GM23338 (cell line): ENCODE measurements around the gene APBB1IP. TPM values are rescaled to one million over a fixed set of nuclear protein-coding genes. Genes with fewer than 3 reads are reported as not detected.

Source experiments
- ATAC-seq: fragments of 200-7000 bp; cut with Tn5 transposase; 3 replicates; pipeline ENCODE4 v1.9.1; 2020
- DNase-seq: peaks from one replicate; pipeline ENCODE4 v3.0.0-alpha.2; 2015; ENCODE audit warnings: low spot score
- H2AFZ ChIP-seq: fragments of 200-600 bp; sonication (generic); 2 replicates; pipeline ENCODE4 v1.8.0; 2016; ENCODE audit warnings: antibody characterized with exemption, mild to moderate bottlenecking, moderate library complexity
- H3F3A ChIP-seq: fragments of 200-600 bp; sonication (generic); replicated peaks from 2 replicates; pipeline ENCODE4 v1.8.0; 2017; ENCODE audit warnings: antibody characterized with exemption, mixed run types, low read depth
- H3K27ac ChIP-seq: fragments of 200-600 bp; sonication (generic); 2 replicates; pipeline ENCODE4 v1.6.1; 2016; ENCODE audit warnings: low read depth
- H3K27me3 ChIP-seq: fragments of 200-600 bp; sonication (generic); 2 replicates; pipeline ENCODE4 v1.8.0; 2016; ENCODE audit warnings: mild to moderate bottlenecking, mixed run types, moderate library complexity; ENCODE audit not compliant: insufficient read depth
- H3K36me3 ChIP-seq: fragments of 200-600 bp; sonication (generic); 2 replicates; pipeline ENCODE4 v1.8.0; 2016; ENCODE audit warnings: mild to moderate bottlenecking; ENCODE audit not compliant: insufficient read depth
- H3K4me1 ChIP-seq: fragments of 200-600 bp; sonication (generic); 2 replicates; pipeline ENCODE4 v1.8.0; 2016; ENCODE audit warnings: mild to moderate bottlenecking, moderate library complexity; ENCODE audit not compliant: insufficient read depth
- H3K4me2 ChIP-seq: fragments of 200-600 bp; sonication (generic); 2 replicates; pipeline ENCODE4 v1.7.1; 2017; ENCODE audit warnings: mixed run types
- H3K4me3 ChIP-seq: fragments of 200-600 bp; sonication (generic); 2 replicates; pipeline ENCODE4 v1.6.1; 2016; ENCODE audit warnings: mixed run types
- H3K79me2 ChIP-seq: fragments of 200-600 bp; sonication (generic); replicated peaks from 2 replicates; pipeline ENCODE4 v1.8.0; 2017; ENCODE audit warnings: mild to moderate bottlenecking; ENCODE audit not compliant: insufficient read depth
- H3K9me2 ChIP-seq: fragments of 200-600 bp; sonication (generic); 2 replicates; pipeline ENCODE4 v1.8.0; 2017; ENCODE audit not compliant: insufficient read depth
- H4K20me1 ChIP-seq: fragments of 200-600 bp; sonication (generic); replicated peaks from 2 replicates; pipeline ENCODE4 v1.8.0; 2017; ENCODE audit warnings: mild to moderate bottlenecking; ENCODE audit not compliant: insufficient read depth
- H3K27ac Mint-ChIP-seq: 2 replicates; pipeline ENCODE4 v1.8.0; 2020; ENCODE audit warnings: inconsistent platforms, mild to moderate bottlenecking, moderate library complexity, mixed read lengths
- H3K27me3 Mint-ChIP-seq: 3 replicates; pipeline ENCODE4 v1.8.0; 2022; ENCODE audit warnings: low read depth, mild to moderate bottlenecking, moderate library complexity, mixed read lengths, inconsistent platforms; ENCODE audit not compliant: insufficient read depth, poor library complexity
- H3K36me3 Mint-ChIP-seq: 3 replicates; pipeline ENCODE4 v1.8.0; 2021; ENCODE audit warnings: low read depth, mild to moderate bottlenecking, inconsistent platforms, moderate library complexity, mixed read lengths
- H3K4me1 Mint-ChIP-seq: 3 replicates; pipeline ENCODE4 v1.8.0; 2020; ENCODE audit warnings: mild to moderate bottlenecking, inconsistent platforms, mixed read lengths
- H3K4me3 Mint-ChIP-seq: 3 replicates; pipeline ENCODE4 v1.8.0; 2021; ENCODE audit warnings: moderate library complexity, mild to moderate bottlenecking, inconsistent platforms, mixed read lengths
- H3K9me3 Mint-ChIP-seq: 3 replicates; pipeline ENCODE4 v1.8.0; 2020; ENCODE audit warnings: moderate library complexity, mild to moderate bottlenecking, inconsistent platforms, mixed read lengths
- CREB1 ChIP-seq: fragments of 250-450 bp; sonication (Bioruptor Pico); IDR thresholded peaks from 2 replicates; pipeline ENCODE4 v1.5.0; 2020; ENCODE audit warnings: low read depth, mild to moderate bottlenecking, moderate library complexity
- EZH2 ChIP-seq: fragments of 200-600 bp; sonication (generic); IDR thresholded peaks from one replicate; pipeline ENCODE4 v1.8.0; 2017; ENCODE audit warnings: antibody characterized with exemption, mild to moderate bottlenecking, low read depth; ENCODE audit not compliant: unreplicated experiment
- POLR2AphosphoS5 ChIP-seq: IDR thresholded peaks from 2 replicates; pipeline ENCODE4 v1.6.1; 2016; ENCODE audit warnings: antibody characterized with exemption, low read depth
- STAT1 ChIP-seq: IDR thresholded peaks from one replicate; pipeline ENCODE4 v1.6.1; 2016; ENCODE audit warnings: antibody characterized with exemption; ENCODE audit not compliant: unreplicated experiment
- ZNF114 ChIP-seq: fragments of 250-450 bp; sonication (Bioruptor Pico); IDR thresholded peaks from 2 replicates; pipeline ENCODE4 v1.5.0; 2020; ENCODE audit warnings: mild to moderate bottlenecking, moderate library complexity
- ZNF331 ChIP-seq: fragments of 250-450 bp; sonication (Bioruptor Pico); IDR thresholded peaks from 2 replicates; pipeline ENCODE4 v1.5.0; 2020; ENCODE audit warnings: low read depth, mild to moderate bottlenecking, moderate library complexity
- polyA plus RNA-seq: library from polyadenylated mRNA; unstranded; fragments of >200 nt; fragmentation: Nextera tagmentation; extraction: Ambion mirVana; gene quantifications from 2 replicates; pipeline ENCODE4 v1.2.1, GENCODE V29; 2016
- total RNA-seq: library from RNA; depleted of rRNA; stranded (reverse); fragments of >200 nt; shearing (Covaris generic); gene quantifications from 2 replicates; pipeline ENCODE4 v1.2.3, GENCODE V29; 2014
- TF ChIP-seq, protein P1 (sequence below): IDR thresholded peaks from one replicate; pipeline ENCODE4 v1.6.1; 2018; ENCODE audit warnings: antibody characterized with exemption; ENCODE audit not compliant: unreplicated experiment
- TF ChIP-seq, protein P2 (sequence below): IDR thresholded peaks from 2 replicates; pipeline ENCODE4 v1.6.1; 2016; ENCODE audit warnings: antibody characterized with exemption
- TF ChIP-seq, protein P3 (sequence below): fragments of 250-450 bp; sonication (Bioruptor Pico); IDR thresholded peaks from 2 replicates; pipeline ENCODE4 v1.5.0; 2020; ENCODE audit warnings: mild to moderate bottlenecking, moderate library complexity

APBB1IP gene
- total and polyA plus RNA-seq, 2 experiments from 2014 or later = 0.14 to 0.16 TPM

DNA sequence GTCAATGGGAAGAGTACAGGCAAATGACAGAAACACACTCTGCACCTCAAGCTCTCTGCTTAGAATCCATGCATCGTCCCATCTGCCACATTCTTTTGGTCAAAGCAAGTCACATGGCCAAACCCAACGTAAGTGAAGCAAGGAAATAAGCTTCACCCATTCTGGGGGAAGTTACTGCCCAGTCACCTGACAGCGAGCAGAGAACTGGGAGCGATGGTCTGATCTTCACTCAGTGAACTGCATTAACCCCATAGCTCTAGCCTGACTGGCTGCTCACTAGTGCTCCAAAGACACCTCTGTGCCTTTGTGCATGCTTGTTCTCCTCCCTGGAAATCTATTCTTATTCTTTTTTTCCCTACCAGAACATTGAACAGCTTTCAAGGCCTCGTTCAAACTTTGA is 89.9 kb downstream of the APBB1IP start:
- Histone ChIP-seq H3F3A (no peaks in the 10 kb centered on the region), H3K4me1 (no peaks in the 10 kb centered on the region), H3K4me2 (no peak overlapping the region), H4K20me1 (no peaks in the 10 kb centered on the region; the same call in 1 of the 2 replicates), H3K9me2 (no peaks in the 10 kb centered on the region), H3K36me3 (no peaks in the 10 kb centered on the region), H3K27ac (no peak overlapping the region), H3K27me3 (no peaks in the 10 kb centered on the region), H2AFZ (no peak overlapping the region), H3K79me2 (no peaks in the 10 kb centered on the region), H3K4me3 (no peak overlapping the region)
- Mint-ChIP-seq H3K4me3 (no peak overlapping the region), H3K27ac (no peak overlapping the region), H3K36me3 (no peaks in the 10 kb centered on the region), H3K4me1 (peaks cover 7% of the 10 kb centered on the region; the same call in 2 of the 3 replicates), H3K27me3 (peaks cover 2% of the 10 kb centered on the region), H3K9me3 (no peaks in the 10 kb centered on the region)
- ATAC-seq (no peak), DNase-seq (no peak)
- TF ChIP-seq ZNF331 (CRISPR knock-in tag) = no peak
- TF ChIP-seq, protein P1, sequence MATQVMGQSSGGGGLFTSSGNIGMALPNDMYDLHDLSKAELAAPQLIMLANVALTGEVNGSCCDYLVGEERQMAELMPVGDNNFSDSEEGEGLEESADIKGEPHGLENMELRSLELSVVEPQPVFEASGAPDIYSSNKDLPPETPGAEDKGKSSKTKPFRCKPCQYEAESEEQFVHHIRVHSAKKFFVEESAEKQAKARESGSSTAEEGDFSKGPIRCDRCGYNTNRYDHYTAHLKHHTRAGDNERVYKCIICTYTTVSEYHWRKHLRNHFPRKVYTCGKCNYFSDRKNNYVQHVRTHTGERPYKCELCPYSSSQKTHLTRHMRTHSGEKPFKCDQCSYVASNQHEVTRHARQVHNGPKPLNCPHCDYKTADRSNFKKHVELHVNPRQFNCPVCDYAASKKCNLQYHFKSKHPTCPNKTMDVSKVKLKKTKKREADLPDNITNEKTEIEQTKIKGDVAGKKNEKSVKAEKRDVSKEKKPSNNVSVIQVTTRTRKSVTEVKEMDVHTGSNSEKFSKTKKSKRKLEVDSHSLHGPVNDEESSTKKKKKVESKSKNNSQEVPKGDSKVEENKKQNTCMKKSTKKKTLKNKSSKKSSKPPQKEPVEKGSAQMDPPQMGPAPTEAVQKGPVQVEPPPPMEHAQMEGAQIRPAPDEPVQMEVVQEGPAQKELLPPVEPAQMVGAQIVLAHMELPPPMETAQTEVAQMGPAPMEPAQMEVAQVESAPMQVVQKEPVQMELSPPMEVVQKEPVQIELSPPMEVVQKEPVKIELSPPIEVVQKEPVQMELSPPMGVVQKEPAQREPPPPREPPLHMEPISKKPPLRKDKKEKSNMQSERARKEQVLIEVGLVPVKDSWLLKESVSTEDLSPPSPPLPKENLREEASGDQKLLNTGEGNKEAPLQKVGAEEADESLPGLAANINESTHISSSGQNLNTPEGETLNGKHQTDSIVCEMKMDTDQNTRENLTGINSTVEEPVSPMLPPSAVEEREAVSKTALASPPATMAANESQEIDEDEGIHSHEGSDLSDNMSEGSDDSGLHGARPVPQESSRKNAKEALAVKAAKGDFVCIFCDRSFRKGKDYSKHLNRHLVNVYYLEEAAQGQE = no peak
- no peak for TF ChIP-seq STAT1
- no peak for TF ChIP-seq CREB1 (CRISPR knock-in tag)
- no peak for TF ChIP-seq ZNF114
- TF ChIP-seq POLR2AphosphoS5 = no peak
- no peak for TF ChIP-seq EZH2

DNA sequence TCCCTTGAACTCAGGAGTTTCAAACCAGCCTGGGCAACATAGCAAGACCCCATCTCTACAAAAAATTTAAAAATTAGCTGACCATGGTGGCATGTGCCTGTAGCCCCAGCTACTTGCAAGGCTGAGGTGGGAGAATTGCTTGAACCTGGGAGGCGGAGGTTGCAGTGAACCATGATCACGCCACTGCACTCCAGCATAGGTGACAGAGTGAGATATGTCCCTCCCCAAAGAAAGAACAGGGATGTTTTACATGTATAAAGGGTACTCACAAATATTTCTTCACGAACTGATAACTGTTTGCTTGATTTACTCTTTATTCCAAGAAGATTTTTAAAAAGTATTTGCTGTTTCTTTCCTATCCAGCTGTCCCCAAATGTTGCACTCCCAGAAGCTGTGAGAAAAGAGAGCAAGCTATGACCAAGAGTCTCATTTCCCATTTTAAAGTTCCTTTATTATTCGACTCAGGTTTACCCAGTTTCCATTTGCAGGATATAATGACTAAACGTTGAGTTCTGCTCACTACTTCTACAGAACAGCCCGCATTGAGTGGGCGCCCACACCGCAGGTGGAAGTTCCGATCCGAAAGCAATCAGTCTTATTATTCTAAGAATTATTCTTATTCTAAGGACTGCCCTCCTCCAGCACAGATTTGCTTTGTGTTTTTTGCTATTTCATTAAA is 90.7 kb downstream of the APBB1IP start:
- H3K27me3 Mint-ChIP-seq = peaks cover 2% of the 10 kb centered on the region
- Histone ChIP-seq H3K4me1 (no peaks in the 10 kb centered on the region), H3K4me2 (no peak overlapping the region), H3K27me3 (no peaks in the 10 kb centered on the region), H3K27ac (no peak overlapping the region), H3F3A (no peaks in the 10 kb centered on the region), H3K4me3 (no peak overlapping the region), H3K36me3 (no peaks in the 10 kb centered on the region), H3K79me2 (no peaks in the 10 kb centered on the region), H4K20me1 (no peaks in the 10 kb centered on the region; the same call in 1 of the 2 replicates), H3K9me2 (no peaks in the 10 kb centered on the region), H2AFZ (no peak overlapping the region)
- no peaks in the 10 kb centered on the region for H3K36me3 Mint-ChIP-seq
- peaks cover 7% of the 10 kb centered on the region; the same call in 2 of the 3 replicates for H3K4me1 Mint-ChIP-seq
- no peak overlapping the region for H3K4me3 Mint-ChIP-seq
- no peaks in the 10 kb centered on the region for H3K9me3 Mint-ChIP-seq
- no peak overlapping the region for H3K27ac Mint-ChIP-seq
- DNase-seq = no peak
- ATAC-seq = no peak
- TF ChIP-seq EZH2 (no peak), ZNF331 (CRISPR knock-in tag) (no peak), ZNF114 (no peak), CREB1 (CRISPR knock-in tag) (no peak)
- TF ChIP-seq, protein P2, sequence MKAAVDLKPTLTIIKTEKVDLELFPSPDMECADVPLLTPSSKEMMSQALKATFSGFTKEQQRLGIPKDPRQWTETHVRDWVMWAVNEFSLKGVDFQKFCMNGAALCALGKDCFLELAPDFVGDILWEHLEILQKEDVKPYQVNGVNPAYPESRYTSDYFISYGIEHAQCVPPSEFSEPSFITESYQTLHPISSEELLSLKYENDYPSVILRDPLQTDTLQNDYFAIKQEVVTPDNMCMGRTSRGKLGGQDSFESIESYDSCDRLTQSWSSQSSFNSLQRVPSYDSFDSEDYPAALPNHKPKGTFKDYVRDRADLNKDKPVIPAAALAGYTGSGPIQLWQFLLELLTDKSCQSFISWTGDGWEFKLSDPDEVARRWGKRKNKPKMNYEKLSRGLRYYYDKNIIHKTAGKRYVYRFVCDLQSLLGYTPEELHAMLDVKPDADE = no peak
- TF ChIP-seq, protein P3, sequence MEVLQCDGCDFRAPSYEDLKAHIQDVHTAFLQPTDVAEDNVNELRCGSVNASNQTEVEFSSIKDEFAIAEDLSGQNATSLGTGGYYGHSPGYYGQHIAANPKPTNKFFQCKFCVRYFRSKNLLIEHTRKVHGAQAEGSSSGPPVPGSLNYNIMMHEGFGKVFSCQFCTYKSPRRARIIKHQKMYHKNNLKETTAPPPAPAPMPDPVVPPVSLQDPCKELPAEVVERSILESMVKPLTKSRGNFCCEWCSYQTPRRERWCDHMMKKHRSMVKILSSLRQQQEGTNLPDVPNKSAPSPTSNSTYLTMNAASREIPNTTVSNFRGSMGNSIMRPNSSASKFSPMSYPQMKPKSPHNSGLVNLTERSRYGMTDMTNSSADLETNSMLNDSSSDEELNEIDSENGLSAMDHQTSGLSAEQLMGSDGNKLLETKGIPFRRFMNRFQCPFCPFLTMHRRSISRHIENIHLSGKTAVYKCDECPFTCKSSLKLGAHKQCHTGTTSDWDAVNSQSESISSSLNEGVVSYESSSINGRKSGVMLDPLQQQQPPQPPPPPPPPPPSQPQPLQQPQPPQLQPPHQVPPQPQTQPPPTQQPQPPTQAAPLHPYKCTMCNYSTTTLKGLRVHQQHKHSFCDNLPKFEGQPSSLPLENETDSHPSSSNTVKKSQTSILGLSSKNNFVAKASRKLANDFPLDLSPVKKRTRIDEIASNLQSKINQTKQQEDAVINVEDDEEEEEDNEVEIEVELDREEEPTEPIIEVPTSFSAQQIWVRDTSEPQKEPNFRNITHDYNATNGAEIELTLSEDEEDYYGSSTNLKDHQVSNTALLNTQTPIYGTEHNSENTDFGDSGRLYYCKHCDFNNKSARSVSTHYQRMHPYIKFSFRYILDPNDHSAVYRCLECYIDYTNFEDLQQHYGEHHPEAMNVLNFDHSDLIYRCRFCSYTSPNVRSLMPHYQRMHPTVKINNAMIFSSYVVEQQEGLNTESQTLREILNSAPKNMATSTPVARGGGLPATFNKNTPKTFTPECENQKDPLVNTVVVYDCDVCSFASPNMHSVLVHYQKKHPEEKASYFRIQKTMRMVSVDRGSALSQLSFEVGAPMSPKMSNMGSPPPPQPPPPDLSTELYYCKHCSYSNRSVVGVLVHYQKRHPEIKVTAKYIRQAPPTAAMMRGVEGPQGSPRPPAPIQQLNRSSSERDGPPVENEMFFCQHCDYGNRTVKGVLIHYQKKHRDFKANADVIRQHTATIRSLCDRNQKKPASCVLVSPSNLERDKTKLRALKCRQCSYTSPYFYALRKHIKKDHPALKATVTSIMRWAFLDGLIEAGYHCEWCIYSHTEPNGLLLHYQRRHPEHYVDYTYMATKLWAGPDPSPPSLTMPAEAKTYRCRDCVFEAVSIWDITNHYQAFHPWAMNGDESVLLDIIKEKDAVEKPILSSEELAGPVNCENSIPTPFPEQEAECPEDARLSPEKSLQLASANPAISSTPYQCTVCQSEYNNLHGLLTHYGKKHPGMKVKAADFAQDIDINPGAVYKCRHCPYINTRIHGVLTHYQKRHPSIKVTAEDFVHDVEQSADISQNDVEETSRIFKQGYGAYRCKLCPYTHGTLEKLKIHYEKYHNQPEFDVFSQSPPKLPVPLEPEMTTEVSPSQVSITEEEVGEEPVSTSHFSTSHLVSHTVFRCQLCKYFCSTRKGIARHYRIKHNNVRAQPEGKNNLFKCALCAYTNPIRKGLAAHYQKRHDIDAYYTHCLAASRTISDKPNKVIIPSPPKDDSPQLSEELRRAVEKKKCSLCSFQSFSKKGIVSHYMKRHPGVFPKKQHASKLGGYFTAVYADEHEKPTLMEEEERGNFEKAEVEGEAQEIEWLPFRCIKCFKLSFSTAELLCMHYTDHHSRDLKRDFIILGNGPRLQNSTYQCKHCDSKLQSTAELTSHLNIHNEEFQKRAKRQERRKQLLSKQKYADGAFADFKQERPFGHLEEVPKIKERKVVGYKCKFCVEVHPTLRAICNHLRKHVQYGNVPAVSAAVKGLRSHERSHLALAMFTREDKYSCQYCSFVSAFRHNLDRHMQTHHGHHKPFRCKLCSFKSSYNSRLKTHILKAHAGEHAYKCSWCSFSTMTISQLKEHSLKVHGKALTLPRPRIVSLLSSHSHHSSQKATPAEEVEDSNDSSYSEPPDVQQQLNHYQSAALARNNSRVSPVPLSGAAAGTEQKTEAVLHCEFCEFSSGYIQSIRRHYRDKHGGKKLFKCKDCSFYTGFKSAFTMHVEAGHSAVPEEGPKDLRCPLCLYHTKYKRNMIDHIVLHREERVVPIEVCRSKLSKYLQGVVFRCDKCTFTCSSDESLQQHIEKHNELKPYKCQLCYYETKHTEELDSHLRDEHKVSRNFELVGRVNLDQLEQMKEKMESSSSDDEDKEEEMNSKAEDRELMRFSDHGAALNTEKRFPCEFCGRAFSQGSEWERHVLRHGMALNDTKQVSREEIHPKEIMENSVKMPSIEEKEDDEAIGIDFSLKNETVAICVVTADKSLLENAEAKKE (CRISPR knock-in tag) = no peak
